SU-DHL-6 (cell line): Measurements from ENCODE around the gene PLK1.
A peak's percentile ranks its signal among the peaks of the same experiment; 100 is the strongest.

Experiments
- H2AFZ ChIP-seq: fragments of 200-600 bp; sonication (generic); 2 replicates; pipeline ENCODE4 v1.6.1; 2014; ENCODE audit warnings: low read depth, mild to moderate bottlenecking, moderate library complexity, mixed read lengths, antibody characterized with exemption, low read length; ENCODE audit not compliant: severe bottlenecking
- H3F3A ChIP-seq: fragments of 200-600 bp; shearing (Covaris generic); 2 replicates; pipeline ENCODE4 v1.6.0; 2016; ENCODE audit warnings: antibody characterized with exemption, mild to moderate bottlenecking; ENCODE audit not compliant: insufficient read depth
- H3K27ac ChIP-seq: fragments of 200-600 bp; sonication (generic); 2 replicates; pipeline ENCODE4 v1.5.1; 2016; ENCODE audit warnings: low read depth, mild to moderate bottlenecking, low read length, moderate library complexity, mixed read lengths
- H3K27me3 ChIP-seq: fragments of 200-600 bp; sonication (generic), shearing (Covaris generic); 2 replicates; pipeline ENCODE4 v1.6.0; 2014; ENCODE audit warnings: mild to moderate bottlenecking, low read length
- H3K36me3 ChIP-seq: fragments of 200-600 bp; sonication (generic); 2 replicates; pipeline ENCODE4 v1.6.1; 2014; ENCODE audit warnings: mild to moderate bottlenecking, low read length, mixed read lengths
- H3K4me2 ChIP-seq: fragments of 300-600, 200-600 bp; shearing (Covaris generic), sonication (generic); 2 replicates; pipeline ENCODE4 v1.6.0; 2014; ENCODE audit warnings: low read length, low read depth, mild to moderate bottlenecking; ENCODE audit not compliant: poor library complexity, severe bottlenecking
- H3K4me3 ChIP-seq: fragments of 200-600 bp; sonication (generic); 2 replicates; pipeline ENCODE4 v1.5.1; 2014; ENCODE audit warnings: antibody characterized with exemption, low read length, mild to moderate bottlenecking, mixed read lengths; ENCODE audit not compliant: insufficient read depth, poor library complexity, severe bottlenecking
- H3K79me2 ChIP-seq: fragments of 200-600 bp; sonication (generic); 2 replicates; pipeline ENCODE4 v1.6.1; 2014; ENCODE audit warnings: mild to moderate bottlenecking, low read length, moderate library complexity; ENCODE audit not compliant: insufficient read depth
- H3K9ac ChIP-seq: fragments of 200-600 bp; sonication (generic); 2 replicates; pipeline ENCODE4 v1.7.0; 2014; ENCODE audit warnings: mild to moderate bottlenecking, low read length
- H3K9me2 ChIP-seq: fragments of 200-600 bp; sonication (generic); replicated peaks from 2 replicates; pipeline ENCODE4 v1.6.1; 2014; ENCODE audit warnings: low read length; ENCODE audit not compliant: insufficient read depth
- H3K9me3 ChIP-seq: fragments of 200-600 bp; sonication (generic); 2 replicates; pipeline ENCODE4 v1.6.1; 2014; ENCODE audit warnings: low read length, mixed read lengths; ENCODE audit not compliant: insufficient read depth
- H4K20me1 ChIP-seq: fragments of 200-600 bp; sonication (generic); 2 replicates; pipeline ENCODE4 v1.6.1; 2014; ENCODE audit warnings: low read depth, mild to moderate bottlenecking, antibody characterized with exemption, low read length, moderate library complexity, mixed read lengths
- CTCF ChIP-seq: fragments of 200-600 bp; sonication (generic); IDR thresholded peaks from one replicate; pipeline ENCODE4 v1.5.1; 2017; ENCODE audit warnings: antibody characterized with exemption, mild to moderate bottlenecking, low read length, moderate library complexity; ENCODE audit not compliant: insufficient read depth, poor library complexity, severe bottlenecking
- EZH2phosphoT487 ChIP-seq: fragments of 200-600 bp; sonication (generic), shearing (Covaris generic); conservative IDR thresholded peaks from 2 replicates; pipeline ENCODE4 v1.6.1; 2018; ENCODE audit warnings: mild to moderate bottlenecking, antibody characterized with exemption, low read length, moderate library complexity, mixed read lengths

The PLK1 gene

GRCh38 chr16:23673971-23674614 lies 4.6 kb upstream of the PLK1 start:
- Histone ChIP-seq H3F3A (peaks cover 11% of the 10 kb centered on the region; the same call in 1 of the 2 replicates), H3K4me3 (no peak overlapping the region), H3K27ac (no peak overlapping the region), H3K9me2 (no peaks in the 10 kb centered on the region), H3K27me3 (no peaks in the 10 kb centered on the region), H2AFZ (no peak overlapping the region), H4K20me1 (no peaks in the 10 kb centered on the region), H3K9me3 (no peaks in the 10 kb centered on the region), H3K4me2 (no peak overlapping the region), H3K79me2 (peaks cover 4% of the 10 kb centered on the region), H3K36me3 (no peaks in the 10 kb centered on the region), H3K9ac (no peak overlapping the region)
- TF ChIP-seq EZH2phosphoT487 = no peak
- no peak for TF ChIP-seq CTCF

GRCh38 chr16:23676924-23677480 lies 1.7 kb upstream of the PLK1 start:
- H3K9ac ChIP-seq = no peak overlapping the region

GRCh38 chr16:23679274-23679985 lies 741 bp downstream of the PLK1 start:
- Histone ChIP-seq H3K4me3 (peak overlapping the region; percentile 98), H3K9me2 (no peaks in the 10 kb centered on the region), H3K79me2 (peaks cover 46% of the 10 kb centered on the region), H3K36me3 (0 out of 2 replicates have a peak, but pooled peaks cover 20% of the 10 kb centered on the region), H3K4me2 (peak overlapping the region; percentile 69), H3K27ac (peak overlapping the region; percentile 70), H4K20me1 (no peaks in the 10 kb centered on the region), H3F3A (peaks cover 11% of the 10 kb centered on the region; the same call in 1 of the 2 replicates), H2AFZ (peak overlapping the region; percentile 85), H3K27me3 (no peaks in the 10 kb centered on the region), H3K9me3 (no peaks in the 10 kb centered on the region), H3K9ac (peak overlapping the region; percentile 98)
- no peak for TF ChIP-seq EZH2phosphoT487
- TF ChIP-seq CTCF = no peak

More at GRCh38 chr16:23676924-23677480, 1.7 kb upstream of the PLK1 start:
- Histone ChIP-seq H3K79me2 (peaks cover 33% of the 10 kb centered on the region), H3K4me2 (no peak overlapping the region), H3K4me3 (no peak overlapping the region), H3K9me3 (no peaks in the 10 kb centered on the region), H2AFZ (no peak overlapping the region), H4K20me1 (no peaks in the 10 kb centered on the region), H3K27me3 (no peaks in the 10 kb centered on the region), H3F3A (peaks cover 11% of the 10 kb centered on the region; the same call in 1 of the 2 replicates), H3K27ac (peak overlapping the region; percentile 9; the same call in 1 of the 2 replicates), H3K36me3 (0 out of 2 replicates have a peak, but pooled peaks cover 8% of the 10 kb centered on the region), H3K9me2 (no peaks in the 10 kb centered on the region)
- TF ChIP-seq EZH2phosphoT487 (no peak), CTCF (no peak)
